ENCODE measurements around the gene PARN.

PARN gene

GRCh38 chr16:14531613-14532012 is 98.4 kb downstream of the PARN start:
- Histone ChIP-seq H3K27me3 (ENCODE audit: control insufficient read depth, insufficient read depth, low read length) (no peaks in the 10 kb centered on the region), H3K4me3 (ENCODE audit: low read length) (no peak overlapping the region), H3K9ac (ENCODE audit: low read length) (no peak overlapping the region), H3K27ac (ENCODE audit: low read depth, low read length) (no peak overlapping the region), H3K36me3 (ENCODE audit: control insufficient read depth, insufficient read depth, low read length) (no peaks in the 10 kb centered on the region), H3K4me1 (ENCODE audit: control insufficient read depth, insufficient read depth, low read length) (no peaks in the 10 kb centered on the region)

GRCh38 chr16:14531101-14531500 is 99.0 kb downstream of the PARN start:
- H3K4me3 ChIP-seq (ENCODE audit: low read length) = no peak overlapping the region

GRCh38 chr16:14530046-14530445 is 100.0 kb downstream of the PARN start:
- Histone ChIP-seq H3K9ac (ENCODE audit: low read length) (no peak overlapping the region), H3K27ac (ENCODE audit: low read depth, low read length) (no peak overlapping the region), H3K4me3 (ENCODE audit: low read length) (no peak overlapping the region), H3K36me3 (ENCODE audit: control insufficient read depth, insufficient read depth, low read length) (no peaks in the 10 kb centered on the region), H3K4me1 (ENCODE audit: control insufficient read depth, insufficient read depth, low read length) (no peaks in the 10 kb centered on the region), H3K27me3 (ENCODE audit: control insufficient read depth, insufficient read depth, low read length) (no peaks in the 10 kb centered on the region)

More at GRCh38 chr16:14531101-14531500, 99.0 kb downstream of the PARN start:
- H3K27me3 ChIP-seq (ENCODE audit: control insufficient read depth, insufficient read depth, low read length) = no peaks in the 10 kb centered on the region
- H3K27ac ChIP-seq (ENCODE audit: low read depth, low read length) = no peak overlapping the region
- H3K4me1 ChIP-seq (ENCODE audit: control insufficient read depth, insufficient read depth, low read length) = no peaks in the 10 kb centered on the region
- no peaks in the 10 kb centered on the region for H3K36me3 ChIP-seq (ENCODE audit: control insufficient read depth, insufficient read depth, low read length)
- H3K9ac ChIP-seq (ENCODE audit: low read length) = no peak overlapping the region

GRCh38 chr16:14529010-14529669 is 100.9 kb downstream of the PARN start:
- Histone ChIP-seq H3K27me3 (ENCODE audit: control insufficient read depth, insufficient read depth, low read length) (no peaks in the 10 kb centered on the region), H3K4me3 (ENCODE audit: low read length) (peak overlapping the region; percentile 55), H3K27ac (ENCODE audit: low read depth, low read length) (no peak overlapping the region), H3K4me1 (ENCODE audit: control insufficient read depth, insufficient read depth, low read length) (no peaks in the 10 kb centered on the region), H3K9ac (ENCODE audit: low read length) (no peak overlapping the region), H3K36me3 (ENCODE audit: control insufficient read depth, insufficient read depth, low read length) (no peaks in the 10 kb centered on the region)

GRCh38 chr16:14528306-14528705 is 101.8 kb downstream of the PARN start:
- Histone ChIP-seq H3K27me3 (ENCODE audit: control insufficient read depth, insufficient read depth, low read length) (no peaks in the 10 kb centered on the region), H3K9ac (ENCODE audit: low read length) (no peak overlapping the region), H3K36me3 (ENCODE audit: control insufficient read depth, insufficient read depth, low read length) (no peaks in the 10 kb centered on the region), H3K4me1 (ENCODE audit: control insufficient read depth, insufficient read depth, low read length) (no peaks in the 10 kb centered on the region), H3K27ac (ENCODE audit: low read depth, low read length) (no peak overlapping the region), H3K4me3 (ENCODE audit: low read length) (no peak overlapping the region)

GRCh38 chr16:14527411-14528044 is 102.5 kb downstream of the PARN start:
- H3K4me1 ChIP-seq (ENCODE audit: control insufficient read depth, insufficient read depth, low read length) = no peaks in the 10 kb centered on the region
- no peaks in the 10 kb centered on the region for H3K27me3 ChIP-seq (ENCODE audit: control insufficient read depth, insufficient read depth, low read length)
- H3K27ac ChIP-seq (ENCODE audit: low read depth, low read length) = no peak overlapping the region
- H3K36me3 ChIP-seq (ENCODE audit: control insufficient read depth, insufficient read depth, low read length) = no peaks in the 10 kb centered on the region
- no peak overlapping the region for H3K4me3 ChIP-seq (ENCODE audit: low read length)
- no peak overlapping the region for H3K9ac ChIP-seq (ENCODE audit: low read length)

- H3K27me3 ChIP-seq (ENCODE audit: control insufficient read depth, insufficient read depth, low read length) = no peaks in the 10 kb centered on the region
- no peak overlapping the region for H3K9ac ChIP-seq (ENCODE audit: low read length)
- H3K27ac ChIP-seq (ENCODE audit: low read depth, low read length) = no peak overlapping the region
- no peaks in the 10 kb centered on the region for H3K36me3 ChIP-seq (ENCODE audit: control insufficient read depth, insufficient read depth, low read length)
- H3K4me3 ChIP-seq (ENCODE audit: low read length) = no peak overlapping the region
- H3K4me1 ChIP-seq (ENCODE audit: control insufficient read depth, insufficient read depth, low read length) = no peaks in the 10 kb centered on the region
Measured at GRCh38 chr16:14525596-14525995, 104.5 kb downstream of the PARN start.

GRCh38 chr16:14524979-14525378 is 105.1 kb downstream of the PARN start:
- no peaks in the 10 kb centered on the region for H3K27me3 ChIP-seq (ENCODE audit: control insufficient read depth, insufficient read depth, low read length)
- no peaks in the 10 kb centered on the region for H3K36me3 ChIP-seq (ENCODE audit: control insufficient read depth, insufficient read depth, low read length)
- H3K4me3 ChIP-seq (ENCODE audit: low read length) = no peak overlapping the region
- H3K27ac ChIP-seq (ENCODE audit: low read depth, low read length) = no peak overlapping the region
- H3K9ac ChIP-seq (ENCODE audit: low read length) = no peak overlapping the region
- H3K4me1 ChIP-seq (ENCODE audit: control insufficient read depth, insufficient read depth, low read length) = no peaks in the 10 kb centered on the region

- no peaks in the 10 kb centered on the region for H3K27me3 ChIP-seq (ENCODE audit: control insufficient read depth, insufficient read depth, low read length)
Measured at GRCh38 chr16:14523632-14524031, 106.4 kb downstream of the PARN start.

GRCh38 chr16:14522671-14523070 is 107.4 kb downstream of the PARN start:
- no peak overlapping the region for H3K9ac ChIP-seq (ENCODE audit: low read length)
- no peaks in the 10 kb centered on the region for H3K36me3 ChIP-seq (ENCODE audit: control insufficient read depth, insufficient read depth, low read length)
- no peak overlapping the region for H3K27ac ChIP-seq (ENCODE audit: low read depth, low read length)

More at GRCh38 chr16:14523632-14524031, 106.4 kb downstream of the PARN start:
- Histone ChIP-seq H3K4me1 (ENCODE audit: control insufficient read depth, insufficient read depth, low read length) (no peaks in the 10 kb centered on the region), H3K27ac (ENCODE audit: low read depth, low read length) (no peak overlapping the region), H3K36me3 (ENCODE audit: control insufficient read depth, insufficient read depth, low read length) (no peaks in the 10 kb centered on the region), H3K9ac (ENCODE audit: low read length) (no peak overlapping the region), H3K4me3 (ENCODE audit: low read length) (no peak overlapping the region)

GRCh38 chr16:14520753-14521152 is 109.3 kb downstream of the PARN start:
- H3K4me1 ChIP-seq (ENCODE audit: control insufficient read depth, insufficient read depth, low read length) = no peaks in the 10 kb centered on the region
- H3K4me3 ChIP-seq (ENCODE audit: low read length) = no peak overlapping the region
- no peak overlapping the region for H3K9ac ChIP-seq (ENCODE audit: low read length)
- no peaks in the 10 kb centered on the region for H3K36me3 ChIP-seq (ENCODE audit: control insufficient read depth, insufficient read depth, low read length)
- no peak overlapping the region for H3K27ac ChIP-seq (ENCODE audit: low read depth, low read length)
- H3K27me3 ChIP-seq (ENCODE audit: control insufficient read depth, insufficient read depth, low read length) = no peaks in the 10 kb centered on the region

More at GRCh38 chr16:14522671-14523070, 107.4 kb downstream of the PARN start:
- Histone ChIP-seq H3K4me3 (ENCODE audit: low read length) (no peak overlapping the region), H3K27me3 (ENCODE audit: control insufficient read depth, insufficient read depth, low read length) (no peaks in the 10 kb centered on the region), H3K4me1 (ENCODE audit: control insufficient read depth, insufficient read depth, low read length) (no peaks in the 10 kb centered on the region)

GRCh38 chr16:14514967-14515366 is 115.1 kb downstream of the PARN start:
- Histone ChIP-seq H3K4me1 (ENCODE audit: control insufficient read depth, insufficient read depth, low read length) (no peaks in the 10 kb centered on the region), H3K4me3 (ENCODE audit: low read length) (no peak overlapping the region), H3K36me3 (ENCODE audit: control insufficient read depth, insufficient read depth, low read length) (no peaks in the 10 kb centered on the region), H3K27ac (ENCODE audit: low read depth, low read length) (no peak overlapping the region), H3K27me3 (ENCODE audit: control insufficient read depth, insufficient read depth, low read length) (no peaks in the 10 kb centered on the region), H3K9ac (ENCODE audit: low read length) (no peak overlapping the region)

Data from rectal smooth muscle tissue (tissue), 1 donor.